Left ventricle myocardium inferior (tissue), 1 donor: Measurements from ENCODE around the gene LURAP1L. TPM values are rescaled to one million over a fixed set of nuclear protein-coding genes. Genes with fewer than 3 reads are reported as not detected.

Experiments
- DNase-seq: peaks from one replicate; pipeline ENCODE4 v3.0.0-alpha.2; 2020
- H3K27ac ChIP-seq: fragments of 200-600 bp; replicated peaks from 2 replicates; pipeline ENCODE4 v1.8.0; 2021
- H3K27me3 ChIP-seq: fragments of 200-600 bp; 2 replicates; pipeline ENCODE4 v1.8.0; 2021; ENCODE audit warnings: low read depth
- H3K36me3 ChIP-seq: fragments of 200-600 bp; 2 replicates; pipeline ENCODE4 v1.8.0; 2021
- H3K4me1 ChIP-seq: fragments of 200-600 bp; 2 replicates; pipeline ENCODE4 v1.8.0; 2021
- H3K4me3 ChIP-seq: fragments of 200-600 bp; 2 replicates; pipeline ENCODE4 v1.8.0; 2021; ENCODE audit warnings: mild to moderate bottlenecking, moderate library complexity
- H3K9me3 ChIP-seq: fragments of 200-600 bp; replicated peaks from 2 replicates; pipeline ENCODE4 v1.8.0; 2021
- CTCF ChIP-seq: fragments of 200-600 bp; IDR thresholded peaks from 2 replicates; pipeline ENCODE4 v1.8.0; 2021; ENCODE audit warnings: antibody characterized with exemption, mild to moderate bottlenecking, borderline replicate concordance
- intact Hi-C: fragments of 100-400 bp; cut with micrococcal nuclease; formaldehyde crosslinking; loops from one replicate; pipeline ENCODE4 v1.11.0; 2022
- total RNA-seq: library from RNA; stranded (reverse); fragmentation: NEBNext Ultra II Directional; extraction: Animal tissue kit (Norgen Biotek cat#: 25700); gene quantifications from one replicate; pipeline ENCODE4 v1.2.1, GENCODE V29; 2021
- donor health status: DM: no; HTN: yes; CAD: no; lungs with severe emphysema.

LURAP1L gene
- total RNA-seq, 1 donor from 2014 or later, result 2.6 TPM

GRCh38 chr9:12801187-12801586 lies 26.4 kb downstream of the LURAP1L start:
- Histone ChIP-seq H3K4me1 (peaks cover 4% of the 10 kb centered on the region), H3K9me3 (no peaks in the 10 kb centered on the region), H3K27me3 (no peaks in the 10 kb centered on the region), H3K4me3 (no peak overlapping the region), H3K36me3 (no peaks in the 10 kb centered on the region), H3K27ac (no peak overlapping the region)
- no peak for TF ChIP-seq CTCF
- intact Hi-C loops, result no loop called here
- no peak for DNase-seq

GRCh38 chr9:12801663-12802062 lies 26.8 kb downstream of the LURAP1L start:
- intact Hi-C loops, result no loop called here
- H3K4me1 ChIP-seq, result no peaks in the 10 kb centered on the region
- H3K27me3 ChIP-seq, result no peaks in the 10 kb centered on the region
- H3K4me3 ChIP-seq, result no peak overlapping the region
- no peaks in the 10 kb centered on the region for H3K36me3 ChIP-seq
- TF ChIP-seq CTCF, result no peak
- H3K9me3 ChIP-seq, result no peaks in the 10 kb centered on the region
- no peak for DNase-seq
- H3K27ac ChIP-seq, result no peak overlapping the region

- intact Hi-C loops, result no loop called here
- no peak overlapping the region for H3K27ac ChIP-seq
- H3K9me3 ChIP-seq, result no peaks in the 10 kb centered on the region
- DNase-seq, result no peak
- no peaks in the 10 kb centered on the region for H3K27me3 ChIP-seq
- H3K36me3 ChIP-seq, result no peaks in the 10 kb centered on the region
- no peaks in the 10 kb centered on the region for H3K4me1 ChIP-seq
- no peak overlapping the region for H3K4me3 ChIP-seq
- no peak for TF ChIP-seq CTCF
These were observed 27.3 kb downstream of the LURAP1L start for GRCh38 chr9:12802093-12802492.

GRCh38 chr9:12808569-12808968 lies 33.7 kb downstream of the LURAP1L start:
- intact Hi-C loops, result no loop called here
- no peak for TF ChIP-seq CTCF
- H3K27me3 ChIP-seq, result no peaks in the 10 kb centered on the region

GRCh38 chr9:12809720-12810119 lies 34.9 kb downstream of the LURAP1L start:
- Histone ChIP-seq H3K9me3 (no peaks in the 10 kb centered on the region), H3K4me3 (no peak overlapping the region), H3K27me3 (no peaks in the 10 kb centered on the region), H3K4me1 (peaks cover 26% of the 10 kb centered on the region), H3K36me3 (no peaks in the 10 kb centered on the region), H3K27ac (peak overlapping the region; percentile 42)
- no peak for TF ChIP-seq CTCF
- intact Hi-C loops, result loop anchor here (10.0 kb wide), 1 partner anchor 85 kb away; no protein-coding TSS in a partner anchor
- DNase-seq, result no peak

More at GRCh38 chr9:12808569-12808968, 33.7 kb downstream of the LURAP1L start:
- DNase-seq, result no peak
- H3K4me1 ChIP-seq, result peaks cover 16% of the 10 kb centered on the region
- no peaks in the 10 kb centered on the region for H3K36me3 ChIP-seq
- no peaks in the 10 kb centered on the region for H3K9me3 ChIP-seq
- H3K4me3 ChIP-seq, result no peak overlapping the region
- no peak overlapping the region for H3K27ac ChIP-seq

- Histone ChIP-seq H3K27ac (no peak overlapping the region), H3K36me3 (no peaks in the 10 kb centered on the region), H3K4me1 (peaks cover 26% of the 10 kb centered on the region), H3K27me3 (no peaks in the 10 kb centered on the region), H3K9me3 (no peaks in the 10 kb centered on the region), H3K4me3 (no peak overlapping the region)
- no peak for TF ChIP-seq CTCF
- no peak for DNase-seq
- intact Hi-C loops, result loop anchor here (10.0 kb wide), 1 partner anchor 87 kb away; no protein-coding TSS in a partner anchor
These were observed 37.1 kb downstream of the LURAP1L start for GRCh38 chr9:12811935-12812334.
